MG63 (cell line): ENCODE results near the gene RNF114. TPM values are rescaled to one million over a fixed set of nuclear protein-coding genes. Genes with fewer than 3 reads are reported as not detected.

Experiments used
- total RNA-seq: library from RNA; depleted of rRNA; stranded (reverse); fragments of >200 nt; shearing (Covaris generic); gene quantifications from 2 replicates; pipeline ENCODE4 v1.2.3, GENCODE V29; 2014; ENCODE audit warnings: low replicate concordance; rRNA removed

RNF114 gene
- total RNA-seq, 1 experiment from 2014 or later, result 89.6 TPM

Other genes with a start within 250 kb of the RNF114 start
- 20.3 and 20.4 TPM in 2 replicates for gene B4GALT5, start 222.5 kb upstream of the RNF114 start, total RNA-seq
- gene SLC9A8, start 123.6 kb upstream of the RNF114 start, total RNA-seq, result 1.2 and 3.2 TPM in 2 replicates
- 0.56 and 0.72 TPM in 2 replicates for gene SPATA2, start 20.9 kb upstream of the RNF114 start, total RNA-seq
- gene SNAI1, start 46.6 kb downstream of the RNF114 start, total RNA-seq, result 0.12 and 0.82 TPM in 2 replicates
- 23.3 and 29.6 TPM in 2 replicates for gene UBE2V1, start 176.8 kb downstream of the RNF114 start, total RNA-seq
- 18.2 and 31.6 TPM in 2 replicates for gene PEDS1, start 217.3 kb downstream of the RNF114 start, total RNA-seq